Thyroid gland (tissue), 4 donors: Measurements from ENCODE around the gene ATRAID.

Experiments used
- POLR2A ChIP-seq, 2 donors: fragments of 450-650 bp; IDR thresholded peaks; one replicate each; pipeline ENCODE4 v1.6.1; 2017; ENCODE audit warnings: antibody characterized with exemption in 2 of 2, mild to moderate bottlenecking in 2 of 2, moderate library complexity in 1 of 2
- TF ChIP-seq, protein P1 (sequence below), 6 experiments: fragments of 200-600 bp in 3 of 6; fragments of 450-650 bp in 3 of 6; sonication (generic) in 3 of 6; IDR thresholded peaks; one replicate each; pipeline ENCODE4 v1.5.1; 2016 to 2019; ENCODE audit warnings: antibody characterized with exemption in 6 of 6, mild to moderate bottlenecking in 2 of 6, inconsistent platforms in 1 of 6, moderate library complexity in 1 of 6

DNA sequence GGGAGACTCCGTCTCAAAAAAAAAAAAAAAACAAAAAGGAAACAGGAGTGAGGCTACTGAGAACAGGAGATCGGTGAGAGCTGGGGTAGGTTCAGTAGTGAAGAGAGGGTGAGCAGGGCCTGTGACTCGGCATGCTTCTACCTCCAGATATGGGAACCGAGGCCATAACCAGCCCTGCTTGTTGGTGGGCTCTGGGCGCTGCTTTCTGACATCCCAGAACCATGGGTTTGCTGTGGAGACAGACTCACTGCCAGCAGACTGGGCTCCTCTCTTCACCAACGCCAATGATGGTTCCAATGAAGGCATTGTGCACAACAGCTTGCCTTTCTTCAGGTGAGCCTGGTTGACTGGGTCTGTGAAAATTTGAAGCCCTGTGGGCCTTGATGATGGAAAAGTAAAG, 11.6 kb downstream of the ATRAID start:
- TF ChIP-seq, protein P1, sequence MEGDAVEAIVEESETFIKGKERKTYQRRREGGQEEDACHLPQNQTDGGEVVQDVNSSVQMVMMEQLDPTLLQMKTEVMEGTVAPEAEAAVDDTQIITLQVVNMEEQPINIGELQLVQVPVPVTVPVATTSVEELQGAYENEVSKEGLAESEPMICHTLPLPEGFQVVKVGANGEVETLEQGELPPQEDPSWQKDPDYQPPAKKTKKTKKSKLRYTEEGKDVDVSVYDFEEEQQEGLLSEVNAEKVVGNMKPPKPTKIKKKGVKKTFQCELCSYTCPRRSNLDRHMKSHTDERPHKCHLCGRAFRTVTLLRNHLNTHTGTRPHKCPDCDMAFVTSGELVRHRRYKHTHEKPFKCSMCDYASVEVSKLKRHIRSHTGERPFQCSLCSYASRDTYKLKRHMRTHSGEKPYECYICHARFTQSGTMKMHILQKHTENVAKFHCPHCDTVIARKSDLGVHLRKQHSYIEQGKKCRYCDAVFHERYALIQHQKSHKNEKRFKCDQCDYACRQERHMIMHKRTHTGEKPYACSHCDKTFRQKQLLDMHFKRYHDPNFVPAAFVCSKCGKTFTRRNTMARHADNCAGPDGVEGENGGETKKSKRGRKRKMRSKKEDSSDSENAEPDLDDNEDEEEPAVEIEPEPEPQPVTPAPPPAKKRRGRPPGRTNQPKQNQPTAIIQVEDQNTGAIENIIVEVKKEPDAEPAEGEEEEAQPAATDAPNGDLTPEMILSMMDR (IDR thresholded peaks at IDR 0.05), result no peak
- TF ChIP-seq POLR2A (IDR thresholded peaks at IDR 0.05), result no peak
